GM19035 (cell line): Measurements from ENCODE around the gene TBP.
"Not testable (repeated sequence)": the region's sequence is repeated elsewhere in the genome, so short reads cannot be mapped to it uniquely, and the experiment has no call there.

Experiments
- ATAC-seq: cut with Tn5 transposase; IDR thresholded peaks from one replicate; pipeline ENCODE4 v1.9.1; 2021; ENCODE audit not compliant: unreplicated experiment

Gene TBP

GRCh38 chr6:170554013-170554795 lies at the start of gene TBP:
TSS of gene TBP (plus strand) at chr6:170554369. CDS start at chr6:170557030, 2,661 bp downstream.
- ATAC-seq: peak; percentile 95

- ATAC-seq: no peak
Observed at GRCh38 chr6:170504479-170504878, 49.7 kb upstream of the TBP start.

GRCh38 chr6:170505306-170505705 lies 48.9 kb upstream of the TBP start:
- ATAC-seq: no peak

- no peak for ATAC-seq
Observed at GRCh38 chr6:170506446-170506845, 47.7 kb upstream of the TBP start.

- ATAC-seq: not testable (repeated sequence)
Observed at GRCh38 chr6:170507728-170508127, 46.4 kb upstream of the TBP start.

GRCh38 chr6:170508275-170508674 lies 45.9 kb upstream of the TBP start:
- ATAC-seq: not testable (repeated sequence)

- ATAC-seq: not testable (repeated sequence)
Observed at GRCh38 chr6:170508892-170509722, 45.1 kb upstream of the TBP start.

GRCh38 chr6:170509723-170510018 lies 44.5 kb upstream of the TBP start:
- no peak for ATAC-seq

- no peak for ATAC-seq
Observed at GRCh38 chr6:170510631-170511030, 43.5 kb upstream of the TBP start.

GRCh38 chr6:170512249-170512648 lies 41.9 kb upstream of the TBP start:
- ATAC-seq: no peak

- no peak for ATAC-seq
Observed at GRCh38 chr6:170514908-170515307, 39.3 kb upstream of the TBP start.

GRCh38 chr6:170516783-170517616 lies 37.2 kb upstream of the TBP start:
- ATAC-seq: peak; percentile 93

GRCh38 chr6:170522565-170523183 lies 31.5 kb upstream of the TBP start:
- no peak for ATAC-seq

- no peak for ATAC-seq
Observed at GRCh38 chr6:170523256-170524171, 30.7 kb upstream of the TBP start.

GRCh38 chr6:170524172-170524502 lies 30.0 kb upstream of the TBP start:
- ATAC-seq: no peak

- no peak for ATAC-seq
Observed at GRCh38 chr6:170525795-170526194, 28.4 kb upstream of the TBP start.

- ATAC-seq: not testable (repeated sequence)
Observed at GRCh38 chr6:170527995-170528394, 26.2 kb upstream of the TBP start.

- peak; percentile 67 for ATAC-seq
Observed at GRCh38 chr6:170529839-170530469, 24.2 kb upstream of the TBP start.

- ATAC-seq: no peak
Observed at GRCh38 chr6:170532867-170533488, 21.2 kb upstream of the TBP start.
